WERI-Rb-1 (cell line): ENCODE data around the gene LRRC36.

Source experiments
- DNase-seq: peaks from one replicate; pipeline ENCODE4 v3.0.0-alpha.2; 2020
- H3K27ac ChIP-seq: fragments of 250-450 bp; sonication (Bioruptor Pico); 2 replicates; pipeline ENCODE4 v1.5.1; 2020; ENCODE audit warnings: mild to moderate bottlenecking, moderate library complexity
- H3K27me3 ChIP-seq: fragments of 250-450 bp; sonication (Bioruptor Pico); 2 replicates; pipeline ENCODE4 v1.5.1; 2021; ENCODE audit warnings: mild to moderate bottlenecking, low read depth, moderate library complexity; ENCODE audit not compliant: insufficient read depth, severe bottlenecking
- H3K36me3 ChIP-seq: fragments of 250-450 bp; sonication (Bioruptor Pico); 2 replicates; pipeline ENCODE4 v1.5.1; 2020; ENCODE audit warnings: mild to moderate bottlenecking, moderate library complexity
- H3K4me3 ChIP-seq: 2 replicates; pipeline ENCODE4 v1.5.1; 2011; ENCODE audit warnings: low read depth, mild to moderate bottlenecking, control low read depth, low read length
- H3K9me3 ChIP-seq: fragments of 250-450 bp; sonication (Bioruptor Pico); 2 replicates; pipeline ENCODE4 v1.5.1; 2021; ENCODE audit warnings: mild to moderate bottlenecking, moderate library complexity; ENCODE audit not compliant: severe bottlenecking
- TF ChIP-seq, protein P1 (sequence below): IDR thresholded peaks from 2 replicates; pipeline ENCODE4 v1.5.1; 2011; ENCODE audit warnings: low read depth, mild to moderate bottlenecking, control low read depth, inconsistent platforms, low read length

The LRRC36 gene

DNA sequence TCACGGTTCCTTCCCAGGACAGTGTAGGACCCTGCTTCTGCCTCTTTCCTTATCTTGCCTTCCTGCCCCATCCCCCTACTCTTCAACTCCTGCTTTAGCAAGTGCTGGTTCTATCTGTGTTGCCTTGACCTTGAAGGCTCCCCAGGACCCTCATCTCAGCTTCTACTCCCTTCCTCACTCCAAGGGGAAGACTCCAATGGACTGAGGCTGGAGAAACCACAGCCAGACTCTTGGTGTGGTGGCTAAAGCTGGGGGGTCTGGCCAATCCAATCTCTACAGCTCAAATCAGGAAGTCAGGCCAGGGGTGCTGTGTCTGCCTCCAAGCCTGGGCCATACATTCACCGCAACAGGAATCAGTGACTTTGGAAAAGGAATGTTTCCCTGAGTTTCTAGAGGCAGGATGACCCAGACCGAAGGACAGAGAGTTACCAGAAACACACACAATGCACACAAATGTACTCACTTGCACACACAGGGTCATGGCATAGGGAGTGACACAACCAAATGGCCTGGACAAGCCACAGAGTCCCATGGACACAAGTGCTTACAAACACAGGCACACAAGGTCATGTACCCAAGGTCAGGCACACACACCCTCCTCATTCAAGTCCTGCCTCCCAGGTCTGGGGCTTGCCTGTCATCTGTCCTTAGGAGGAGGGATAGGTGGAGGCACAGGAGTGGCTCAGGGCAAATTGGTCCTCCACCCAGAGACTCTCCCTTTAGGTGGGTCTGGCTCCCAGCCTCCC lies 102.6 kb downstream of the LRRC36 start:
- Histone ChIP-seq H3K4me3 (no peak overlapping the region), H3K27me3 (no peaks in the 10 kb centered on the region), H3K9me3 (no peaks in the 10 kb centered on the region), H3K36me3 (peaks cover 7% of the 10 kb centered on the region; the same call in 1 of the 2 replicates), H3K27ac (peak overlapping the region; percentile 81)
- TF ChIP-seq, protein P1, sequence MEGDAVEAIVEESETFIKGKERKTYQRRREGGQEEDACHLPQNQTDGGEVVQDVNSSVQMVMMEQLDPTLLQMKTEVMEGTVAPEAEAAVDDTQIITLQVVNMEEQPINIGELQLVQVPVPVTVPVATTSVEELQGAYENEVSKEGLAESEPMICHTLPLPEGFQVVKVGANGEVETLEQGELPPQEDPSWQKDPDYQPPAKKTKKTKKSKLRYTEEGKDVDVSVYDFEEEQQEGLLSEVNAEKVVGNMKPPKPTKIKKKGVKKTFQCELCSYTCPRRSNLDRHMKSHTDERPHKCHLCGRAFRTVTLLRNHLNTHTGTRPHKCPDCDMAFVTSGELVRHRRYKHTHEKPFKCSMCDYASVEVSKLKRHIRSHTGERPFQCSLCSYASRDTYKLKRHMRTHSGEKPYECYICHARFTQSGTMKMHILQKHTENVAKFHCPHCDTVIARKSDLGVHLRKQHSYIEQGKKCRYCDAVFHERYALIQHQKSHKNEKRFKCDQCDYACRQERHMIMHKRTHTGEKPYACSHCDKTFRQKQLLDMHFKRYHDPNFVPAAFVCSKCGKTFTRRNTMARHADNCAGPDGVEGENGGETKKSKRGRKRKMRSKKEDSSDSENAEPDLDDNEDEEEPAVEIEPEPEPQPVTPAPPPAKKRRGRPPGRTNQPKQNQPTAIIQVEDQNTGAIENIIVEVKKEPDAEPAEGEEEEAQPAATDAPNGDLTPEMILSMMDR: no peak
- no peak for DNase-seq

DNA sequence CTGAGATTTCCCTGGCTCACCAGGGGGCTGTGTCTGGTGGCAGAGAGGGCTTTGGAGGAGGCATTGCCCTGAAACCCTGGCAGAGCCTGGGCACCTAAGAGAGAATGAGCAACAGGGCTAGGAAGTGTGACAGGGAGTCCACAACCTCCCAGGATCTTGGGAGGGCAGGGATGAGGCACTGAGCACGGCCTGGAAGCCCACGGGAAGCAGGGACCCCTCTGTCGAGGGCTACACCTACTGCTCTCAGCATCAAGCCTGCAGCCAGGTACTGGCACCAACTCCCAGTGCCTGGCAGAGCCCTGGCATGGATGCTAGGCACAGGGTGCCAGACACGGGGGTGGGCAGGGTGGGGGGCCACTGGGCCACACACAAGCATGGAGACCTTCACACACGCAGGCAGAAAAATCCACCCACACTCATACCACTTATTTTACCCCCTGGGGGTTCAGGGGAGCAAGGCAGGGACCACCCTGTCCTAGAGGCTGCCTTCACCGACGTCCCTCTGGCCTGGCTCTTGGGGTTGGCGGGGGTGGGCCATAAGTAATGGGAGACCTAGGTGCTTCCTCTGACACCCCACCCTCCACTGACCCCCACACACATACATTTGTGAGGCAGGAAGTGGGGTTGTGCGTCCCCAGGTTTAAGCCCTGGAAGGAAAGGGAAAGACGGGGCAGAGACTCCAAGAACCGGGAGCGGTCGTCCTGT lies 103.3 kb downstream of the LRRC36 start:
- H3K27ac ChIP-seq: peak overlapping the region; percentile 81
- no peaks in the 10 kb centered on the region for H3K27me3 ChIP-seq
- peaks cover 7% of the 10 kb centered on the region; the same call in 1 of the 2 replicates for H3K36me3 ChIP-seq
- H3K9me3 ChIP-seq: no peaks in the 10 kb centered on the region
- TF ChIP-seq, protein P1: no peak
- H3K4me3 ChIP-seq: peak overlapping the region; percentile 52
- no peak for DNase-seq

DNA sequence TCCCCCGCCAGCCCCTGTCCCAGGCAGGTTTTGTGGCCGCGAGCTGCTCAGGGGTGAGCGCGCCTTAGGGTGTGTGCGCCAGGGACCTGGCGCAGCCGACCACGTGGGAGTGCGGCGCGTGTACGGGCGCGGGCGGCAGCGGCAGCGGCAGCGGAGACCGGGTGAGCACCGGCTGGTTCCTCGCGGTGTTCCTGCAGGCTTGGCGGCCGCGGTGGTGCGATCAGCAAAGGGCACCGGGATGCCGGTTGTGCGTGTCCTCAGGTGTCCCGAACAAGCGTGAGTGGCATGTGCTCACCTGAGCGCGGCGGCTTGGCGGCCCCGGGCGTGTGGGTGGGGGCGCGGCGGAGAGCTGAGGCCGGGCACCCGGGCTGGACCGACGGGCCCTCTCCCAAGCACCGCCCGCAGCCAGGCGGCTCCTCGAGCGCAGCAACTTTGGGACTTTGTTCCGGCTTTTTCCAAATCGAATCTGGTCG lies 103.9 kb downstream of the LRRC36 start:
- TF ChIP-seq, protein P1: no peak
- Histone ChIP-seq H3K9me3 (no peaks in the 10 kb centered on the region), H3K27me3 (no peaks in the 10 kb centered on the region), H3K27ac (peak overlapping the region; percentile 81), H3K36me3 (peaks cover 8% of the 10 kb centered on the region), H3K4me3 (peak overlapping the region; percentile 52)
- peak; percentile 40 for DNase-seq

DNA sequence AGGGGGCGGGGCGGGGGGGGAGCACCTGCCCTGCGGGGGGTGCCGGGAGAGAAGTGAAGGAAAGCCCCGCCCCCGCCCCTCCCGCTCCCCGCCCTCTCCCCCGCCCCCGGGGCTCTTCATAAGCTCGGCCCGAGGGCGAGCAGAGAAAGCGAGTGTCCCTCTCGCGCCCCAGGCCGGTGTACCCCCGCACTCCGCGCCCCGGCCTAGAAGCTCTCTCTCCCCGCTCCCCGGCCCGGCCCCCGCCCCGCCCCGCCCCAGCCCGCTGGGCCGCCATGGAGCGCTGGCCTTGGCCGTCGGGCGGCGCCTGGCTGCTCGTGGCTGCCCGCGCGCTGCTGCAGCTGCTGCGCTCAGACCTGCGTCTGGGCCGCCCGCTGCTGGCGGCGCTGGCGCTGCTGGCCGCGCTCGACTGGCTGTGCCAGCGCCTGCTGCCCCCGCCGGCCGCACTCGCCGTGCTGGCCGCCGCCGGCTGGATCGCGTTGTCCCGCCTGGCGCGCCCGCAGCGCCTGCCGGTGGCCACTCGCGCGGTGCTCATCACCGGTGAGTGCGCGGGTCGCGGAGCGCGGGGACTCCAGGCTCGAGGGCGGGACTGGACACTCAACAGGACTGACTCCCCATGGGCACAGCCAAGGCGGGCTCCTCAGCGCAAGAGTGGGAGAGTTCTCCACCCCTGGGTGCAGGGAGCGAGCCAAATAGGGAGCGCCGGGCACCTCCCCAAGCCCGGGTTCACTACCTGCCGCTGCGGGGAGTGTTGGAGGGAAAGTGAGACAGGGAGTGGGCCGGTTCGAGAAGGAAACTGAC lies 104.6 kb downstream of the LRRC36 start, which contains the start of gene HSD11B2:
Gene HSD11B2 (plus strand): TSS at position 145 of the 798 bp plus-strand sequence. CDS start 128 bp downstream, at position 273.
- no peaks in the 10 kb centered on the region for H3K27me3 ChIP-seq
- peaks cover 13% of the 10 kb centered on the region for H3K36me3 ChIP-seq
- DNase-seq: peak; percentile 78
- H3K4me3 ChIP-seq: peak within 1 kb of the TSS; percentile 65
- TF ChIP-seq, protein P1: no peak
- H3K9me3 ChIP-seq: no peaks in the 10 kb centered on the region
- peak within 1 kb of the TSS; percentile 98 for H3K27ac ChIP-seq

DNA sequence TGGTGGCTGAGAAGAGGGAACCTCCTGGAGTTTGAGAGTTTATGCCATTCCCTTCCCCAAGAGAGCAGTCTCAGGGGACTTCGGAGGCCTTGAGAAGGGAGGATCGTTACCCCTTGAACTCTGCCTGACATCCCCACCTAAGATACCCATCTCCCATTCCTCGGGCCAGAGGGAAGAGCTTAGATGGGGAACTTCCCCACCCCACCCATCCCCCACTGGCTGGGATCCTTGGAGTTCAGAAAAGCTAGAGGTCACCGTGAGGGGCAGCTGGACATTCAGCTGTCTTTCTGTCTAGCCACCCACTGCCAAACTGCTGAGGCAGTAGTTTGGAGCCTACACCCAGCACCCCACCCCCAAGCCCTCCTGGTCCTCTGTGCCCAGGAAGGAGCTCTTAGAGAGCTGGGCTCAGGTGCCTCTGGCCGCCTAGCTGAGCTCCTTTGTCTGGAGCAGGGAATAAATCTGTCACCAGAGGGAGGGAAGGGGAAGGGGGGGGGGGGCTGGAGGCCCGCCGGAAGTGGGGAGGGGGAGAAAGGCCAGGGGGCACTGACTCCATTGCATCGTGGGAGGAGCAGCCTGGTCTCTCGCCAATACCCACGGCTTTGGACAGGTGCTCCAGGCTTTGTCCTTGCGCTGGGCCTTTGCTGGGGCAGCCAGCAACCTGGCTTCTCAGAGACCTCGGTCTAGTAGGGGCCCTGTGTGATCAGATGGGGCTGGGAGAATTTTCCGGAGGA lies 105.3 kb downstream of the LRRC36 start:
- no peaks in the 10 kb centered on the region for H3K9me3 ChIP-seq
- DNase-seq: peak; percentile 82
- peak overlapping the region; percentile 98 for H3K27ac ChIP-seq
- H3K36me3 ChIP-seq: peaks cover 19% of the 10 kb centered on the region
- no peaks in the 10 kb centered on the region for H3K27me3 ChIP-seq
- peak overlapping the region; percentile 65 for H3K4me3 ChIP-seq
- TF ChIP-seq, protein P1: no peak
